K562 (cell line): Measurements from ENCODE around the gene TDRD10. TPM values are rescaled to one million over a fixed set of nuclear protein-coding genes. Genes with fewer than 3 reads are reported as not detected.

Experiments used
- ATAC-seq: fragments of 200-7000 bp; cut with Tn5 transposase; 3 replicates; pipeline ENCODE4 v1.9.1; 2020; ENCODE audit warnings: moderate library complexity
- BruUV-seq: library from RNA; stranded (reverse); fragments of 400-500 nt; replicated peaks from 2 replicates; lab custom pipeline; 2021; lab: Mats Ljungman, UMichigan
- CTCF ChIA-PET: fragments of 300-600 bp; formaldehyde crosslinking; extraction: SDS; loops from one replicate; lab custom pipeline; 2021; ENCODE audit warnings: low intra/inter-chr PET ratio; lab: Yijun Ruan, JAX
- POLR2A ChIA-PET: fragments of 300-600, 350-650 bp; sonication (Branson Sonifier 250); formaldehyde crosslinking; extraction: SDS; loops from one replicate; lab custom pipeline; 2021; ENCODE audit warnings: antibody characterized with exemption, inconsistent platforms; lab: Yijun Ruan, JAX
- DNase-seq, 4 experiments: peaks; one replicate each; pipeline versions ENCODE4 v3.0.0 to v3.0.0-alpha.2; 2011 to 2018; ENCODE audit warnings: low spot score in 3 of 4, mixed read lengths in 3 of 4; ENCODE audit errors: extremely low read depth in 1 of 4
- FAIRE-seq: peaks from 2 replicates; lab custom pipeline; 2011; peaks lifted over from hg19 to GRCh38; lab: Jason Lieb, UNC
- H2AFZ ChIP-seq: 2 replicates; pipeline ENCODE4 v1.6.0; 2011; ENCODE audit warnings: low read depth, low read length, control low read depth, inconsistent platforms
- H3K27ac ChIP-seq: fragments of 200-600 bp; 3 replicates; pipeline ENCODE4 v1.8.0; 2011; ENCODE audit warnings: low read depth, mild to moderate bottlenecking, control low read depth, inconsistent platforms, low read length, moderate library complexity, mixed read lengths; ENCODE audit errors: extremely low read depth
- H3K27me3 ChIP-seq, 2 experiments: fragments of 300-600 bp in 1 of 2; 2 replicates in 1 of 2; 3 replicates in 1 of 2; pipeline versions ENCODE4 v1.6.0 to v1.8.0; 2011; ENCODE audit warnings: inconsistent platforms in 2 of 2, low read length in 2 of 2, mild to moderate bottlenecking in 1 of 2, mixed read lengths in 1 of 2, moderate library complexity in 1 of 2; ENCODE audit not compliant: control insufficient read depth in 2 of 2, insufficient read depth in 2 of 2
- H3K36me3 ChIP-seq: fragments of 300-600 bp; 3 replicates; pipeline ENCODE4 v1.8.0; 2011; ENCODE audit warnings: mild to moderate bottlenecking, low read length, inconsistent platforms; ENCODE audit not compliant: control insufficient read depth, insufficient read depth
- H3K4me1 ChIP-seq, 2 experiments: fragments of 200-600 bp in 1 of 2; replicated peaks in 1 of 2; 2 replicates in 1 of 2; 3 replicates in 1 of 2; pipeline versions ENCODE4 v1.5.1 to v1.8.0; 2011; ENCODE audit warnings: inconsistent platforms in 2 of 2, low read length in 2 of 2, mild to moderate bottlenecking in 1 of 2, mixed read lengths in 1 of 2, moderate library complexity in 1 of 2; ENCODE audit not compliant: control insufficient read depth in 2 of 2, insufficient read depth in 2 of 2
- H3K4me2 ChIP-seq: 2 replicates; pipeline ENCODE4 v1.6.1; 2011; ENCODE audit warnings: low read length, control low read depth, inconsistent platforms, mixed read lengths; ENCODE audit not compliant: insufficient read depth
- H3K4me3 ChIP-seq: fragments of 200-600 bp; sonication (generic), shearing (Covaris generic); 2 replicates; pipeline ENCODE4 v1.5.1; 2016; ENCODE audit warnings: control low read depth, inconsistent platforms
- H3K79me2 ChIP-seq: fragments of 200-600 bp; 3 replicates; pipeline ENCODE4 v1.8.0; 2011; ENCODE audit warnings: low read length, inconsistent platforms; ENCODE audit not compliant: control insufficient read depth, insufficient read depth
- H3K9ac ChIP-seq, 2 experiments: 2 replicates each; pipeline versions ENCODE4 v1.6.0 to v1.6.1; 2011; ENCODE audit warnings: low read depth in 2 of 2, low read length in 2 of 2, control low read depth in 1 of 2, inconsistent platforms in 1 of 2, mild to moderate bottlenecking in 1 of 2, mixed read lengths in 1 of 2; ENCODE audit not compliant: insufficient read depth in 1 of 2
- H3K9me1 ChIP-seq: one replicate; pipeline ENCODE4 v1.6.0; 2011; ENCODE audit warnings: inconsistent platforms, mild to moderate bottlenecking, low read length, moderate library complexity; ENCODE audit not compliant: control insufficient read depth, insufficient read depth
- H3K9me3 ChIP-seq: replicated peaks from 2 replicates; pipeline ENCODE4 v1.5.1; 2011; ENCODE audit warnings: low read depth, low read length, inconsistent platforms; ENCODE audit not compliant: control insufficient read depth, insufficient read depth
- H4K20me1 ChIP-seq: replicated peaks from 2 replicates; pipeline ENCODE4 v1.6.1; 2011; ENCODE audit warnings: low read length, inconsistent platforms, mixed read lengths; ENCODE audit not compliant: control insufficient read depth, insufficient read depth
- CSDE1 ChIP-seq, 2 experiments: fragments of 450-650 bp; IDR thresholded peaks; 2 replicates each; pipeline ENCODE4 v1.6.1; 2016; ENCODE audit warnings: mild to moderate bottlenecking in 1 of 2
- EP300 ChIP-seq: IDR thresholded peaks from 2 replicates; pipeline ENCODE4 v1.6.1; 2012; ENCODE audit warnings: low read length, improper control_type of control experiment
- GABPA ChIP-seq: fragments of 200-800 bp; sonication (Bioruptor generic); conservative IDR thresholded peaks from 2 replicates; pipeline ENCODE4 v1.6.1; 2016; ENCODE audit warnings: low read depth, missing genetic modification characterization, missing compliant biosample characterization
- KAT2B ChIP-seq: IDR thresholded peaks from one replicate; pipeline ENCODE4 v1.6.1; 2012; ENCODE audit warnings: low read depth, mild to moderate bottlenecking, control low read depth, inconsistent platforms, low read length, moderate library complexity
- MAFK ChIP-seq: IDR thresholded peaks from 2 replicates; pipeline ENCODE4 v1.6.1; 2011; ENCODE audit warnings: low read length, improper control_type of control experiment
- MCM5 ChIP-seq: fragments of 450-650 bp; IDR thresholded peaks from 2 replicates; pipeline ENCODE4 v1.6.1; 2016; ENCODE audit warnings: low read depth
- MTF1 ChIP-seq: fragments of 250-450 bp; sonication (Bioruptor Pico); IDR thresholded peaks from 2 replicates; pipeline ENCODE4 v1.9.0; 2021; ENCODE audit warnings: moderate library complexity, mild to moderate bottlenecking, inconsistent platforms, borderline replicate concordance
- POLR2AphosphoS5 ChIP-seq: IDR thresholded peaks from 2 replicates; pipeline ENCODE4 v1.6.1; 2011; ENCODE audit warnings: mild to moderate bottlenecking, low read depth, low read length, moderate library complexity; ENCODE audit not compliant: control insufficient read depth, insufficient read depth
- PTRF ChIP-seq: fragments of 450-650 bp; IDR thresholded peaks from 2 replicates; pipeline ENCODE4 v1.6.1; 2016; ENCODE audit warnings: mild to moderate bottlenecking, missing genetic modification characterization, missing compliant biosample characterization
- TFAM ChIP-seq: fragments of 250-450 bp; sonication (Bioruptor Pico); conservative IDR thresholded peaks from 2 replicates; pipeline ENCODE4 v1.5.0; 2021; ENCODE audit warnings: mild to moderate bottlenecking, moderate library complexity
- ZBTB7A ChIP-seq: IDR thresholded peaks from 2 replicates; pipeline ENCODE4 v1.6.1; 2011; ENCODE audit warnings: low read depth, mild to moderate bottlenecking, low read length, moderate library complexity, borderline replicate concordance; ENCODE audit not compliant: control insufficient read depth
- ZNF12 ChIP-seq: sonication (generic); formaldehyde crosslinking; IDR thresholded peaks from 2 replicates; pipeline ENCODE4 v1.4.0; 2020; ENCODE audit warnings: mild to moderate bottlenecking, missing genetic modification reagents
- ZNF212 ChIP-seq: fragments of 450-650 bp; formaldehyde crosslinking; IDR thresholded peaks from 2 replicates; pipeline ENCODE4 v1.4.0; 2020; ENCODE audit warnings: mild to moderate bottlenecking
- ZNF24 ChIP-seq: fragments of 450-650 bp; IDR thresholded peaks from 2 replicates; pipeline ENCODE4 v1.6.1; 2016
- ZNF780A ChIP-seq: fragments of 250-450 bp; sonication (Bioruptor Pico); IDR thresholded peaks from 2 replicates; pipeline ENCODE4 v1.5.0; 2021; ENCODE audit warnings: mild to moderate bottlenecking
- WGBS: fragments of 100-300 bp; shearing (Covaris generic); methylation state at CpG from one replicate; pipeline ENCODE4 v1.1.6; 2016; ENCODE audit warnings: low coverage, mixed read lengths; ENCODE audit not compliant: insufficient coverage; ENCODE audit errors: missing lambda C conversion rate; 5-methylcytosine and 5-hydroxymethylcytosine counted together
- in situ Hi-C: fragments of 300-500 bp; cut with MboI; formaldehyde crosslinking; loops from 4 replicates; pipeline ENCODE4 v1.15.0; 2018; ENCODE audit warnings: inconsistent platforms, mixed read lengths
- intact Hi-C: fragments of 100-400 bp; cut with micrococcal nuclease; formaldehyde crosslinking; loops from 2 replicates; pipeline ENCODE4 v1.14.2; 2022
- polyA plus RNA-seq, 8 experiments: library from polyadenylated mRNA; depleted of rRNA in 4 of 8; stranded (reverse) in 5 of 8; unstranded in 3 of 8; fragments of >200 nt; fragmentation: Nextera tagmentation in 2 of 8; fragmentation: Illumina TruSeq in 1 of 8; extraction: Ambion mirVana in 2 of 8; extraction: Trizol in 1 of 8; gene quantifications; 2 replicates each; pipeline versions ENCODE4 v1.2.1 to v1.2.3, GENCODE V29; 2011 to 2014; ENCODE audit warnings: inconsistent platforms in 1 of 8, missing spikeins in 1 of 8
- total RNA-seq, 7 experiments: library from RNA; depleted of rRNA in 6 of 7; stranded (reverse); fragments of >200 nt in 6 of 7; fragmentation: Illumina TruSeq in 2 of 7; extraction: Trizol in 2 of 7; gene quantifications; 2 replicates each; pipeline versions ENCODE4 v1.2.1 to v1.2.3, GENCODE V29; 2011 to 2021; ENCODE audit warnings: low replicate concordance in 1 of 7
- TF ChIP-seq, protein P1 (sequence below): sonication (generic); formaldehyde crosslinking; IDR thresholded peaks from 2 replicates; pipeline ENCODE4 v1.8.0; 2022; ENCODE audit warnings: mild to moderate bottlenecking, missing genetic modification reagents, borderline replicate concordance
- TF ChIP-seq, protein P2 (sequence below): sonication (generic); formaldehyde crosslinking; IDR thresholded peaks from 2 replicates; pipeline ENCODE4 v1.8.1; 2023; ENCODE audit warnings: mild to moderate bottlenecking, missing genetic modification reagents

The TDRD10 gene
- total and polyA plus RNA-seq, 9 of the 15 experiments (the other 6 are each of a cell fraction or from before 2014, with no cell fraction given) = not detected

DNA sequence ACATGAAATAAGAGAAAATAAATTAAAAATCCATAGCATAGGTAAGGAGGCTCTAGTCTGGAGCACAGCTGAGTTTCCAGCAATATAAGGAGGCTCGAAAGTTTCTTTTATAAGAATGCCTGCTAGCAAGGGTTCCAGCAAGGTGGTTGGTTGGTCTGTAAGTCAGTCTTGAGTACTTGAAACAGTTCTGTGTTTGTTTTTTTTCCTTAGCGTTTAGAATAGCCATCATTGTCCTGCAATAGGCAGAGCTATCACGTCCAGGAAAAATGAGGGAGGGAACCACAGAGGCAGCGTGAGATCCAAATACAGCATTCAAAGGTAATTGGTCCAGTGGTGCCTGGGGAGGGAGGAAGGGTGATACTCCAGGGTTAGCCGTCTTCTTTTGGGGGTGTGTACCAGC is 48.1 kb downstream of the TDRD10 start:
- no peak overlapping the region for H3K4me2 ChIP-seq
- H3K9me1 ChIP-seq = no peaks in the 10 kb centered on the region
- H3K36me3 ChIP-seq = peaks cover 66% of the 10 kb centered on the region
- no peaks in the 10 kb centered on the region; a peak in 2 of 5 replicates for H3K4me1 ChIP-seq
- FAIRE-seq (no peak), ATAC-seq (no peak), DNase-seq (no peak)
- H4K20me1 ChIP-seq = peaks cover 8% of the 10 kb centered on the region; the same call in 1 of the 2 replicates
- H3K27me3 ChIP-seq = peaks cover 0 to under 1% of the 10 kb centered on the region in 2 experiments; a peak in 2 of 5 replicates
- no peak overlapping the region for H3K9ac ChIP-seq
- no peak overlapping the region for H2AFZ ChIP-seq
- 81% methylated on average over 4 of the region's 5 CpGs for WGBS
- H3K27ac ChIP-seq = no peak overlapping the region
- intact Hi-C loops (no loop called here), in situ Hi-C loops (no loop called here)
- ChIA-PET CTCF (no interaction called here), POLR2A (interaction anchor here (1.0 kb wide), 1 partner anchor 14 kb away, joined by 3 read pairs; no protein-coding TSS in a partner anchor)
- H3K9me3 ChIP-seq = no peaks in the 10 kb centered on the region
- no TSS peak for BruUV-seq
- TF ChIP-seq MTF1 (no peak), CSDE1 (IDR thresholded peaks at IDR 0.05) (no peak), GABPA (tag) (no peak), MAFK (no peak), ZNF780A (CRISPR knock-in tag) (no peak), EP300 (no peak), ZNF12 (CRISPR knock-in tag) (no peak), ZNF24 (no peak), MCM5 (no peak), KAT2B (no peak), ZBTB7A (no peak), TFAM (CRISPR knock-in tag) (no peak), POLR2AphosphoS5 (no peak), PTRF (tag) (no peak), ZNF212 (CRISPR knock-in tag) (no peak)
- TF ChIP-seq, protein P1, sequence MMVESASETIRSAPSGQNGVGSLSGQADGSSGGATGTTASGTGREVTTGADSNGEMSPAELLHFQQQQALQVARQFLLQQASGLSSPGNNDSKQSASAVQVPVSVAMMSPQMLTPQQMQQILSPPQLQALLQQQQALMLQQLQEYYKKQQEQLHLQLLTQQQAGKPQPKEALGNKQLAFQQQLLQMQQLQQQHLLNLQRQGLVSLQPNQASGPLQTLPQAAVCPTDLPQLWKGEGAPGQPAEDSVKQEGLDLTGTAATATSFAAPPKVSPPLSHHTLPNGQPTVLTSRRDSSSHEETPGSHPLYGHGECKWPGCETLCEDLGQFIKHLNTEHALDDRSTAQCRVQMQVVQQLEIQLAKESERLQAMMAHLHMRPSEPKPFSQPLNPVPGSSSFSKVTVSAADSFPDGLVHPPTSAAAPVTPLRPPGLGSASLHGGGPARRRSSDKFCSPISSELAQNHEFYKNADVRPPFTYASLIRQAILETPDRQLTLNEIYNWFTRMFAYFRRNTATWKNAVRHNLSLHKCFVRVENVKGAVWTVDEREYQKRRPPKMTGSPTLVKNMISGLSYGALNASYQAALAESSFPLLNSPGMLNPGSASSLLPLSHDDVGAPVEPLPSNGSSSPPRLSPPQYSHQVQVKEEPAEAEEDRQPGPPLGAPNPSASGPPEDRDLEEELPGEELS = no peak
- TF ChIP-seq, protein P2, sequence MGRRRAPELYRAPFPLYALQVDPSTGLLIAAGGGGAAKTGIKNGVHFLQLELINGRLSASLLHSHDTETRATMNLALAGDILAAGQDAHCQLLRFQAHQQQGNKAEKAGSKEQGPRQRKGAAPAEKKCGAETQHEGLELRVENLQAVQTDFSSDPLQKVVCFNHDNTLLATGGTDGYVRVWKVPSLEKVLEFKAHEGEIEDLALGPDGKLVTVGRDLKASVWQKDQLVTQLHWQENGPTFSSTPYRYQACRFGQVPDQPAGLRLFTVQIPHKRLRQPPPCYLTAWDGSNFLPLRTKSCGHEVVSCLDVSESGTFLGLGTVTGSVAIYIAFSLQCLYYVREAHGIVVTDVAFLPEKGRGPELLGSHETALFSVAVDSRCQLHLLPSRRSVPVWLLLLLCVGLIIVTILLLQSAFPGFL = no peak
- H3K4me3 ChIP-seq = no peak overlapping the region
- no peaks in the 10 kb centered on the region for H3K79me2 ChIP-seq
